Endodermal cell (in vitro differentiated cells): Measurements from ENCODE around the gene SMIM35. TPM values are rescaled to one million over a fixed set of nuclear protein-coding genes. Genes with fewer than 3 reads are reported as not detected.

Experiments used
- DNase-seq: peaks from one replicate; pipeline ENCODE4 v3.0.0-alpha.2; 2017
- H3K27ac ChIP-seq: 2 replicates; pipeline ENCODE4 v1.5.1; 2013; ENCODE audit warnings: mild to moderate bottlenecking, low read depth, low read length, moderate library complexity
- H3K27me3 ChIP-seq: 2 replicates; pipeline ENCODE4 v1.6.1; 2013; ENCODE audit warnings: mild to moderate bottlenecking, low read length, moderate library complexity; ENCODE audit not compliant: insufficient read depth, control insufficient read depth, poor library complexity, severe bottlenecking
- H3K36me3 ChIP-seq: 2 replicates; pipeline ENCODE4 v1.7.0; 2013; ENCODE audit warnings: mild to moderate bottlenecking, low read length, moderate library complexity; ENCODE audit not compliant: control insufficient read depth, insufficient read depth
- H3K4me1 ChIP-seq: one replicate; pipeline ENCODE4 v1.7.0; 2013; ENCODE audit warnings: low read length; ENCODE audit not compliant: control insufficient read depth, insufficient read depth
- H3K4me3 ChIP-seq: 2 replicates; pipeline ENCODE4 v1.5.1; 2013; ENCODE audit warnings: mild to moderate bottlenecking, low read length, moderate library complexity
- H3K9ac ChIP-seq: 2 replicates; pipeline ENCODE4 v1.6.1; 2013; ENCODE audit warnings: mild to moderate bottlenecking, low read length, moderate library complexity; ENCODE audit not compliant: poor library complexity, severe bottlenecking; ENCODE audit errors: extremely low read depth
- H3K9me3 ChIP-seq: 2 replicates; pipeline ENCODE4 v1.6.1; 2013; ENCODE audit warnings: mild to moderate bottlenecking, low read length, moderate library complexity; ENCODE audit not compliant: control insufficient read depth
- H3K27ac Mint-ChIP-seq: 2 replicates; pipeline ENCODE4 v1.8.0; 2020; ENCODE audit warnings: mixed read lengths
- H3K27me3 Mint-ChIP-seq: 2 replicates; pipeline ENCODE4 v1.8.0; 2021; ENCODE audit warnings: mild to moderate bottlenecking, mixed read lengths; ENCODE audit not compliant: insufficient read depth
- H3K36me3 Mint-ChIP-seq: 2 replicates; pipeline ENCODE4 v1.8.0; 2020; ENCODE audit warnings: low read depth, mixed read lengths
- H3K4me1 Mint-ChIP-seq: 2 replicates; pipeline ENCODE4 v1.8.0; 2020; ENCODE audit warnings: mixed read lengths
- H3K4me3 Mint-ChIP-seq: 2 replicates; pipeline ENCODE4 v1.8.0; 2020; ENCODE audit warnings: mild to moderate bottlenecking, moderate library complexity, mixed read lengths
- H3K9me3 Mint-ChIP-seq: 2 replicates; pipeline ENCODE4 v1.8.0; 2020; ENCODE audit warnings: mild to moderate bottlenecking, mixed read lengths
- CTCF ChIP-seq: fragments of 200-600 bp; sonication (generic); conservative IDR thresholded peaks from 2 replicates; pipeline ENCODE4 v1.5.0; 2021; ENCODE audit warnings: antibody characterized with exemption, mild to moderate bottlenecking
- WGBS, 2 experiments: methylation state at CpG; one replicate each; pipeline versions ENCODE4 v1.1.5 to v1.1.7; 2013; ENCODE audit warnings: missing lambda C conversion rate in 2 of 2, mixed read lengths in 1 of 2; ENCODE audit not compliant: insufficient coverage in 1 of 2, insufficient read length in 1 of 2; 5-methylcytosine and 5-hydroxymethylcytosine counted together
- total RNA-seq, 2 donors: library from RNA; stranded (reverse); fragmentation: NEBNext Ultra II Directional in 1 of 2; extraction: Animal tissue kit (Norgen Biotek cat#: 25700) in 1 of 2; gene quantifications; 2 replicates in 1 of 2; 3 replicates in 1 of 2; pipeline ENCODE4 v1.2.1, GENCODE V29; 2021

SMIM35 gene
- total RNA-seq, 2 donors from 2014 or later = not detected

GRCh38 chr11:117969160-117969991 is 117.4 kb downstream of the SMIM35 start:
- no peak for TF ChIP-seq CTCF
- peaks cover 17% of the 10 kb centered on the region for H3K27me3 Mint-ChIP-seq
- H3K9me3 ChIP-seq = no peaks in the 10 kb centered on the region
- no peaks in the 10 kb centered on the region for H3K9me3 Mint-ChIP-seq
- H3K4me1 ChIP-seq = no peaks in the 10 kb centered on the region
- DNase-seq = no peak
- no peak overlapping the region for H3K9ac ChIP-seq
- no peak overlapping the region for H3K4me3 Mint-ChIP-seq
- H3K27ac ChIP-seq = no peak overlapping the region
- H3K36me3 Mint-ChIP-seq = no peaks in the 10 kb centered on the region
- no peak overlapping the region for H3K4me3 ChIP-seq
- WGBS, 2 experiments = 90 to 97% methylated on average over 4 to 5 of the region's 5 CpGs
- peaks cover 3% of the 10 kb centered on the region for H3K27me3 ChIP-seq
- H3K27ac Mint-ChIP-seq = no peak overlapping the region
- no peaks in the 10 kb centered on the region for H3K36me3 ChIP-seq
- peaks cover 2% of the 10 kb centered on the region for H3K4me1 Mint-ChIP-seq

- Mint-ChIP-seq H3K4me1 (no peaks in the 10 kb centered on the region), H3K27me3 (peaks cover 14% of the 10 kb centered on the region), H3K4me3 (no peak overlapping the region), H3K36me3 (no peaks in the 10 kb centered on the region), H3K9me3 (no peaks in the 10 kb centered on the region), H3K27ac (no peak overlapping the region)
- DNase-seq = no peak
- Histone ChIP-seq H3K27me3 (peaks cover 3% of the 10 kb centered on the region), H3K9ac (no peak overlapping the region), H3K36me3 (no peaks in the 10 kb centered on the region), H3K9me3 (no peaks in the 10 kb centered on the region), H3K4me1 (no peaks in the 10 kb centered on the region), H3K4me3 (no peak overlapping the region), H3K27ac (no peak overlapping the region)
- TF ChIP-seq CTCF = no peak
- WGBS, 2 experiments = 90 to 92% methylated on average over 5 to 7 of the region's 8 CpGs
Measured at GRCh38 chr11:117966908-117967307, 119.9 kb downstream of the SMIM35 start.

- Histone ChIP-seq H3K9ac (no peak overlapping the region), H3K27me3 (no peaks in the 10 kb centered on the region), H3K4me3 (no peak overlapping the region), H3K4me1 (no peaks in the 10 kb centered on the region), H3K36me3 (no peaks in the 10 kb centered on the region), H3K27ac (no peak overlapping the region), H3K9me3 (no peaks in the 10 kb centered on the region)
- no peak for TF ChIP-seq CTCF
- Mint-ChIP-seq H3K27ac (no peak overlapping the region), H3K4me1 (no peaks in the 10 kb centered on the region), H3K36me3 (no peaks in the 10 kb centered on the region), H3K9me3 (no peaks in the 10 kb centered on the region), H3K4me3 (no peak overlapping the region), H3K27me3 (peaks cover 3% of the 10 kb centered on the region)
- DNase-seq = no peak
- 86 to 97% methylated on average over 1 to 3 of the region's 3 CpGs for WGBS, 2 experiments
Measured at GRCh38 chr11:117962826-117963225, 123.9 kb downstream of the SMIM35 start.
